ENCODE data around the gene OLFM1. TPM values are rescaled to one million over a fixed set of nuclear protein-coding genes. Genes with fewer than 3 reads are reported as not detected.

The OLFM1 gene
- total and polyA plus RNA-seq, 2 of the 4 experiments (the other 2 are of a cell fraction): 0.36 to 0.38 TPM

DNA sequence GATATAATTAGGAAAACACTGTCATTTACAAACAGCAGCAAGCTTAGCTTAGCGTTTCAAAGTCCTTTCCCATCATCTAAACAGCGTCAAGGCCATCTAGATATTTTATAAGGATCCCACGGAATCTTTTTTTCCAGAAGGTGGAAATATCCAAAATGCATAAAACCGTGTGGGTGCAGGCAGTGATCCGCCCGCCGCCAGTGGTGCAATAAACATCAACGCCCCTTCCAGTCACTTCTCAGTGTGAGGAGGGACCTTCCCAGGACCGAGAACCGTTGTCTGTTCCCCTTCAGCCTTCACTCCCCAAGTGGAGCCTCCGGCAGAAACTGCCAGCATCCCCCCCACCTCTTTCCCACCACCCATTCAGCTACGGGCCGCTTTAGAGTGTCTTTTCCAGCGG, 22.9 kb downstream of the OLFM1 start:
- CTCF ChIA-PET: no interaction called here
- ATAC-seq (ENCODE audit: low read depth) (no peak), DNase-seq (no peak)
- H3K14ac ChIP-seq (replicated peaks; ENCODE audit: low read depth, low read length): no peak overlapping the region
- no peak overlapping the region for H3K23ac ChIP-seq (ENCODE audit: low read depth, low read length)
- intact Hi-C loops (cut with micrococcal nuclease): no loop called here
- in situ Hi-C loops (cut with MboI; ENCODE audit: low sequenced_read_pairs): no loop called here
- no peak overlapping the region for H3K4me3 ChIP-seq (ENCODE audit: insufficient read depth, low read depth, low read length)
- no peaks in the 10 kb centered on the region for H4K20me1 ChIP-seq (ENCODE audit: insufficient read depth, low read length)
- no peak overlapping the region for H3K4ac ChIP-seq (ENCODE audit: low read depth, low read length)
- no TSS peak for BruUV-seq (replicated peaks)
- H3K27ac ChIP-seq (ENCODE audit: insufficient read depth, low read length): no peak overlapping the region
- H2BK20ac ChIP-seq (ENCODE audit: low read depth, low read length): no peak overlapping the region
- H3K56ac ChIP-seq (ENCODE audit: extremely low read depth, insufficient read depth, low read length): no peak overlapping the region
- no peak overlapping the region for H2BK15ac ChIP-seq (ENCODE audit: low read depth, low read length)
- no peak overlapping the region for H2BK120ac ChIP-seq (ENCODE audit: low read depth, low read length)
- no peak overlapping the region for H4K91ac ChIP-seq (ENCODE audit: insufficient read depth, low read depth, low read length)
- no peaks in the 10 kb centered on the region for H3K36me3 ChIP-seq (ENCODE audit: control insufficient read depth, insufficient read depth, low read length)
- POLR2A ChIA-PET (ENCODE audit: unreplicated experiment): no interaction called here
- H2AFZ ChIP-seq (replicated peaks; ENCODE audit: low read length, poor library complexity): no peak overlapping the region
- H2AK5ac ChIP-seq (ENCODE audit: low read depth, low read length): no peak overlapping the region
- H3K79me1 ChIP-seq (ENCODE audit: low read depth in 1 of 2, low read length in 2 of 2): no peaks in the 10 kb centered on the region
- no peak overlapping the region for H2BK5ac ChIP-seq (ENCODE audit: low read depth, low read length, poor library complexity, severe bottlenecking)
- H3K9me3 ChIP-seq (ENCODE audit: control insufficient read depth, insufficient read depth, low read length): peaks cover 16% of the 10 kb centered on the region
- H3K18ac ChIP-seq (ENCODE audit: low read depth, low read length): no peak overlapping the region
- H3K9me1 ChIP-seq (ENCODE audit: insufficient read depth, low read length): no peaks in the 10 kb centered on the region
- H3K4me2 ChIP-seq (ENCODE audit: low read depth, low read length): no peak overlapping the region
- no peak overlapping the region for H2AK9ac ChIP-seq (replicated peaks; ENCODE audit: low read depth, low read length, poor library complexity)
- no peak overlapping the region for H4K8ac ChIP-seq (ENCODE audit: low read depth in 2 of 2, low read length in 2 of 2)
- H3K9ac ChIP-seq (ENCODE audit: low read depth, low read length): no peak overlapping the region
- TF ChIP-seq, protein P1, sequence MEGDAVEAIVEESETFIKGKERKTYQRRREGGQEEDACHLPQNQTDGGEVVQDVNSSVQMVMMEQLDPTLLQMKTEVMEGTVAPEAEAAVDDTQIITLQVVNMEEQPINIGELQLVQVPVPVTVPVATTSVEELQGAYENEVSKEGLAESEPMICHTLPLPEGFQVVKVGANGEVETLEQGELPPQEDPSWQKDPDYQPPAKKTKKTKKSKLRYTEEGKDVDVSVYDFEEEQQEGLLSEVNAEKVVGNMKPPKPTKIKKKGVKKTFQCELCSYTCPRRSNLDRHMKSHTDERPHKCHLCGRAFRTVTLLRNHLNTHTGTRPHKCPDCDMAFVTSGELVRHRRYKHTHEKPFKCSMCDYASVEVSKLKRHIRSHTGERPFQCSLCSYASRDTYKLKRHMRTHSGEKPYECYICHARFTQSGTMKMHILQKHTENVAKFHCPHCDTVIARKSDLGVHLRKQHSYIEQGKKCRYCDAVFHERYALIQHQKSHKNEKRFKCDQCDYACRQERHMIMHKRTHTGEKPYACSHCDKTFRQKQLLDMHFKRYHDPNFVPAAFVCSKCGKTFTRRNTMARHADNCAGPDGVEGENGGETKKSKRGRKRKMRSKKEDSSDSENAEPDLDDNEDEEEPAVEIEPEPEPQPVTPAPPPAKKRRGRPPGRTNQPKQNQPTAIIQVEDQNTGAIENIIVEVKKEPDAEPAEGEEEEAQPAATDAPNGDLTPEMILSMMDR (conservative IDR thresholded peaks at IDR 0.05; ENCODE audit: low read depth, low read length): no peak
- TF ChIP-seq BHLHE40 (IDR thresholded peaks at IDR 0.05; ENCODE audit: low read depth, low read length): no peak
- no peak for TF ChIP-seq RAD21 (IDR thresholded peaks at IDR 0.05; ENCODE audit: low read length)
- TF ChIP-seq POLR2A (IDR thresholded peaks at IDR 0.05; ENCODE audit: low read depth, low read length): no peak
- TF ChIP-seq FOS (IDR thresholded peaks at IDR 0.05; ENCODE audit: low read depth, low read length): no peak
- TF ChIP-seq, protein P2, sequence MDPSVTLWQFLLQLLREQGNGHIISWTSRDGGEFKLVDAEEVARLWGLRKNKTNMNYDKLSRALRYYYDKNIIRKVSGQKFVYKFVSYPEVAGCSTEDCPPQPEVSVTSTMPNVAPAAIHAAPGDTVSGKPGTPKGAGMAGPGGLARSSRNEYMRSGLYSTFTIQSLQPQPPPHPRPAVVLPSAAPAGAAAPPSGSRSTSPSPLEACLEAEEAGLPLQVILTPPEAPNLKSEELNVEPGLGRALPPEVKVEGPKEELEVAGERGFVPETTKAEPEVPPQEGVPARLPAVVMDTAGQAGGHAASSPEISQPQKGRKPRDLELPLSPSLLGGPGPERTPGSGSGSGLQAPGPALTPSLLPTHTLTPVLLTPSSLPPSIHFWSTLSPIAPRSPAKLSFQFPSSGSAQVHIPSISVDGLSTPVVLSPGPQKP (IDR thresholded peaks at IDR 0.05; ENCODE audit: borderline replicate concordance, low read depth, low read length): no peak
- TF ChIP-seq NFE2L2 (IDR thresholded peaks at IDR 0.05; ENCODE audit: low read depth, low read length): no peak
- TF ChIP-seq MAZ (IDR thresholded peaks at IDR 0.05; ENCODE audit: borderline replicate concordance, low read depth, low read length): no peak
- TF ChIP-seq MAFK (IDR thresholded peaks at IDR 0.05; ENCODE audit: low read depth, low read length): no peak
- TF ChIP-seq, protein P3, sequence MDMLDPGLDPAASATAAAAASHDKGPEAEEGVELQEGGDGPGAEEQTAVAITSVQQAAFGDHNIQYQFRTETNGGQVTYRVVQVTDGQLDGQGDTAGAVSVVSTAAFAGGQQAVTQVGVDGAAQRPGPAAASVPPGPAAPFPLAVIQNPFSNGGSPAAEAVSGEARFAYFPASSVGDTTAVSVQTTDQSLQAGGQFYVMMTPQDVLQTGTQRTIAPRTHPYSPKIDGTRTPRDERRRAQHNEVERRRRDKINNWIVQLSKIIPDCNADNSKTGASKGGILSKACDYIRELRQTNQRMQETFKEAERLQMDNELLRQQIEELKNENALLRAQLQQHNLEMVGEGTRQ (IDR thresholded peaks at IDR 0.05; ENCODE audit: low read depth, low read length): no peak
- no peak for TF ChIP-seq SMC3 (IDR thresholded peaks at IDR 0.05; ENCODE audit: low read depth, low read length)
- no peak for TF ChIP-seq RCOR1 (IDR thresholded peaks at IDR 0.05; ENCODE audit: insufficient replicate concordance, low read length)
- TF ChIP-seq CEBPB (IDR thresholded peaks at IDR 0.05; ENCODE audit: low read depth, low read length): no peak
- TF ChIP-seq CHD1 (IDR thresholded peaks at IDR 0.05; ENCODE audit: low read depth, low read length): no peak
- TF ChIP-seq RFX5 (IDR thresholded peaks at IDR 0.05; ENCODE audit: low read depth, low read length): no peak
- TF ChIP-seq MXI1 (IDR thresholded peaks at IDR 0.05; ENCODE audit: borderline replicate concordance, low read depth, low read length): no peak
- WGBS, 2 experiments (ENCODE audit: extremely low coverage in 2 of 2, insufficient read length in 1 of 2): 28% methylated on average over 4 of the region's 14 CpGs; no CpG with 5 or more reads in 1 of the 2 experiments
- H4K5ac ChIP-seq (ENCODE audit: low read depth, low read length): no peak overlapping the region
- H3K4me1 ChIP-seq (ENCODE audit: control insufficient read depth, insufficient read depth, low read length): no peaks in the 10 kb centered on the region
- dilution Hi-C loops (cut with HindIII; ENCODE audit: low sequenced_read_pairs, unreplicated experiment): no loop called here
- H3K27me3 ChIP-seq (ENCODE audit: control insufficient read depth, insufficient read depth, low read length): peaks cover 7% of the 10 kb centered on the region; the same call in 1 of the 2 replicates

All from IMR-90 (cell line).